IPS DF 19.7 (cell line): ENCODE data around the gene MRPL43.
"Not testable (repeated sequence)": the region's sequence is repeated elsewhere in the genome, so short reads cannot be mapped to it uniquely, and the experiment has no call there.

ENCODE experiments used
- DNase-seq: peaks from one replicate; pipeline ENCODE4 v3.0.0-alpha.2; 2013; ENCODE audit warnings: low read depth, low spot score

The MRPL43 gene

GRCh38 chr10:100983868-100984671 lies 3.2 kb downstream of the MRPL43 start:
- DNase-seq: no peak

DNA sequence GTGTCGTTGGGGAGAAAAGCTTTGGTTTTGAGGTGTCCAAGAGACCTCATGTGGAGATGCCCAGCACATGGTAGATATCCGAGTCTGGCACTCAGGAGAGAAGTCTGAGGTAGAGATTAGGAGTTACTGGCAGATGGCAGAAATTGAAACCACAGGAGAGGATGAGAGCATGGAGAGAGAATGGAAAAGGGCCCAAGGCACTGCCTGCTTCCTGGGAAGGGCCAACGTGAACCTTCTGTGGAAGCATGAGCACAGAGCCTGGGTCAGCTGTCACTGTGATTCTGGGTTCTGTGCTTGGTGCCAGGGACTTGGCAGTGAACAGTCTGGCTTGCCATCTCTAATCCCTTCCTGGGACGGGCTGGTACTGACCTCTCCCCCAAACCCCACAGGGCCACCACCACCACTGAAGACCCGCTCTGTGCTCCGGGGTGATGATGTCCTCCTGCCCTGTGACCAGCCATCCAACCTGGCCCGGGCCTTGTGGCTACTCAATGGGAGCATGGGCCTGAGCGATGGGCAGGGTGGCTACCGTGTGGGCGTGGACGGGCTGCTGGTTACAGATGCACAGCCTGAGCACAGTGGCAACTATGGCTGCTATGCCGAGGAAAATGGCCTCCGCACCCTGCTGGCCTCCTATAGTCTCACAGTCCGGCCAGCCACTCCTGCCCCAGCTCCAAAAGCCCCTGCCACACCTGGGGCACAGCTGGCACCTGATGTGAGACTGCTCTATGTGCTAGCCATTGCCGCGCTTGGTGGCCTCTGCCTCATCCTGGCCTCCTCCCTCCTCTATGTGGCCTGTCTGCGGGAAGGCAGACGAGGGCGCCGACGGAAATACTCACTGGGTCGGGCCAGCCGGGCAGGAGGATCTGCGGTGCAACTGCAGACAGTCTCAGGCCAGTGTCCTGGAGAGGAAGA lies 4.1 kb downstream of the MRPL43 start:
- DNase-seq: no peak

DNA sequence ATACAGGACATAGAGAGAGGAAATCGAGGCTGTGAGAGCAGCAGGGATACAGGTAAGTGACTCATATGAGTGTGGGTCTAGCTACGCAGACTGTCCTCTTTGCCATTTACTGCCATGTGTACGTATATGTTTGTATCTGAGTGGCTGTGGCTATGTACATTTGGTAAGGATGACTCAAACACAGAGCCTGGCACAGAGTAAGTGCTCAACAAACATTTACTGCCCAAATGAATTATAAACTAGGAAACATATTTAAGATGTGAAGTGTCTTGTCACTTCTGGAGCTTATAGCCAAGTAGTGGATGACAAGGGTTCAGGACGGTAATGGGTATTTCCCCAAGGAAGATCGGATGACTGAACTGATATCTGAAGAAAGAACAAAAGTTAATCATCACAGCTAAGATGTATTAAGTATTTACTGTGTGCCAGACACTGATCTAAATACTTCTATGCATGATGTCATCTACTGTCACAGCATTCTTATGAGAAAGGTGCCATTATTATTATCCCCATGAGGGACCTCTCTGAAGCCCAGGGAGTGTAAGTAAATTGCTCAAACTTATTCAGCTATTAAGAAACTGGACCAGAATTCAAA lies 6.0 kb downstream of the MRPL43 start:
- no peak for DNase-seq

DNA sequence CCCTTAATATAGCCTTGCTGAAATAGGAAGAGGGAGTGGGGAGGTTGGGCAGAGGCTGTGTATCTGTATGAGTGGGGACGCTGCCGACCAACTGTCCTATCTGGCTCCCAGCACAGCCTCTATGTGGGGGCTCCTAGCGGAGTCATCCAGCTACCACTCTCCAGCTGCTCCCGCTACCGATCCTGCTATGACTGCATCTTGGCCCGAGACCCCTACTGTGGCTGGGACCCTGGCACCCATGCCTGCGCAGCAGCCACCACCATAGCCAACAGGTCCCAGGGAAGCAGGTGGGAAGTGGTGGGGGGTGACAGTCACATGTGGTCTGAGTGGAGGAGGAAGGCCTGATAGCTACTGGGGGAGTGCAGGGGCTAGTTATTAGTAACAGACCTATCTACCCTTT lies 6.6 kb downstream of the MRPL43 start:
- no peak for DNase-seq

- DNase-seq: no peak
Measured at GRCh38 chr10:100980311-100980710, 7.0 kb downstream of the MRPL43 start.

- no peak for DNase-seq
Measured at GRCh38 chr10:100979791-100980272, 7.5 kb downstream of the MRPL43 start.

- DNase-seq: no peak
Measured at GRCh38 chr10:100978901-100979195, 8.4 kb downstream of the MRPL43 start.

GRCh38 chr10:100978121-100978900 lies 9.0 kb downstream of the MRPL43 start:
- DNase-seq: no peak

GRCh38 chr10:100977436-100977835 lies 9.9 kb downstream of the MRPL43 start:
- DNase-seq: no peak

GRCh38 chr10:100976906-100977305 lies 10.4 kb downstream of the MRPL43 start:
- no peak for DNase-seq

DNA sequence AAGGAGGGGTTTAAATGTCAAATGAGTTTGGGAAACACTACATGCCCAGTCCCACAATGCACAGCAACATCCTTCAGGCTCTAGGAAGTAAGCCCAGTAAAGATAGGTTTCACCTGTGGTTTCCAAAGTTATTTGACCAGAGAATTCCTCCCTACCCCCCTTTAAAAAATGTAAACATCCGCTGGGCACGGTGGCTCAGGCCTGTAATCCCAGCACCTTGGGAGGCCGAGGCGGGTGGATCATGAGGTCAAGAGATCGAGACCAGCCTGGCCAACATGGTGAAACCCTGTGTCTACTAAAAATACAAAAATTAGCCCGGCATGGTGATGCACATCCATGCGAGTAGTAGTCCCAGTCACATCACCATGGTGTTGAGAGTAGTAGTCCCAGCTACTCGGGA lies 11.9 kb downstream of the MRPL43 start:
- DNase-seq: not testable (repeated sequence)

GRCh38 chr10:100972904-100973535 lies 14.3 kb downstream of the MRPL43 start:
- DNase-seq: no peak

DNA sequence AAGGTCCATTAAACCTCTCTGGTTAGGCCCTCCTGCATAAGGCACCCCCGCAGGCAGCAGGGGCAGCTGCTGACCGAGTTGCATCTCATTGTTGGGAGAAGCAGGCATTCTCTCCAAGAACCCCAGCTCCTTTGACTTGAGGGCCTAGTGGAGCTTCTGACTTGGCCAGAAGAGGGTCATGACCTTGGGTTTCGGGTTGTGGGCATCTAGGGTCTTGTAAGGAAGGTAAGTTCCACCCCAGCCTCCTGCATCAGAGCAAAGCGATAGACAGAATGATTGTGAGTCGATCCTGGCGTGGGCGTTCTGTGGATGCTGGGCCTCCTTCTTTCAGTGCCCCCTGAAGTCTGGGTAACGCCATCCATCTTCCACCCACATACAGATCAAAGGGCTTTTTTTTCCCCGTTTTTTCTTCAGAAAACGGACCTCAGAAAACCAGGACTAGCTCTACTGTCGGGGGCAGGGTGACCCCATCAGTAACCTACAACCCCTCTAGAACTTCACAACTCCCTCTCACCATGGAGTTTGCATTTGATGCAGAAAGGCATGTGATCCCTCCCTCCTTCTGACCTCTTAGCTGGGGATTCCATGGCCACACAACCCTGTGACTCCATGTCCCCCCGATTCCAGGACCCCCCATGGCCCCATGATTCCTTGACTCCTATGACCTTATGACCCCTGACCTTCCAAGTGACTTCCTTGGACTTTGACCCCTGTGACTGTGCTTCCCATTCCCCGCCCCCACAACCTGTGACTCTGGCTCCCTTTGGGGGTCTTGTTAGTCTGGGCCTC lies 15.0 kb downstream of the MRPL43 start:
- DNase-seq: no peak

DNA sequence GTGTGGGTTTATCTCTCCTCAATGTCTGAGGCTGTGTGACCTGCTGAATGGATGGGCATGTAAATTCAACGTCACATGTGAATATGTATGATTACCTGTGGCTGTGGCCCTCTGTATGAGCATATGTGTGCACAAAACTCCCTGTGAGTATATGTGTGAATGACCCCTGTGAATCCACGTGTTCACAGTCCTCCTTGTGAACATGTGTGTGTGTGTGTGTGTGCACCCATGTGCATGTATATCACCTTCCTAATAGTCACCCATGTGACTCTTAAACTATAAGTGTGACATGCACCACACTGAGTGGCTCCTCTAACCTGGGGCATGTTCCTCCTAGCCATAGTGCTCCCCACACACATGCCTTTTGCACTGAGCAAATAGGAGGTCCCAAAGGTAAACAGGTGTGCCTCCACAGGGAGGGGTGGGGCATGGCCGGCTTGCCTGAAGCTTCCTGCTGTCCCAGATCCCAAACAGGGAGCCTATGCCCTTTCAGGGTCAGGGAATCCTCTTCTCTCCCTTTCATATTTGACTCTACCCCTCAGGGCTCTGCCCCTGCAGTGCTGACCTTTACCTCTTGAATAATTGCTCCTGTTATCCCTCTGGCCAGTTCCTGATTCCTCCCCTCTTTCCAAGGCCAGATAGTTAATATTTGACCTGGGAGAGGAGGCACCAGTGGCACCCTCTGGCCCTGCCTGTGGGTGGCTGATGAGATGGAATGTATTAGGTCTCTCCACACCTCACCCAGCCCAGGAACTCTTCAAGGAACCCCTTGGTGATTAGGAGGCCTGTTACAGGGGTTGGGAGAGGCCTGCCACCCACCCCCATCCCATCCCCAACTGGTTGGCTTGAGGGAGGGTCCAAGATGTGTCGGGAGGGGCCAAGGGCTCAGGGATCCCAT lies 16.1 kb downstream of the MRPL43 start:
- DNase-seq: no peak

- DNase-seq: no peak
Measured at GRCh38 chr10:100970076-100970913, 17.0 kb downstream of the MRPL43 start.

DNA sequence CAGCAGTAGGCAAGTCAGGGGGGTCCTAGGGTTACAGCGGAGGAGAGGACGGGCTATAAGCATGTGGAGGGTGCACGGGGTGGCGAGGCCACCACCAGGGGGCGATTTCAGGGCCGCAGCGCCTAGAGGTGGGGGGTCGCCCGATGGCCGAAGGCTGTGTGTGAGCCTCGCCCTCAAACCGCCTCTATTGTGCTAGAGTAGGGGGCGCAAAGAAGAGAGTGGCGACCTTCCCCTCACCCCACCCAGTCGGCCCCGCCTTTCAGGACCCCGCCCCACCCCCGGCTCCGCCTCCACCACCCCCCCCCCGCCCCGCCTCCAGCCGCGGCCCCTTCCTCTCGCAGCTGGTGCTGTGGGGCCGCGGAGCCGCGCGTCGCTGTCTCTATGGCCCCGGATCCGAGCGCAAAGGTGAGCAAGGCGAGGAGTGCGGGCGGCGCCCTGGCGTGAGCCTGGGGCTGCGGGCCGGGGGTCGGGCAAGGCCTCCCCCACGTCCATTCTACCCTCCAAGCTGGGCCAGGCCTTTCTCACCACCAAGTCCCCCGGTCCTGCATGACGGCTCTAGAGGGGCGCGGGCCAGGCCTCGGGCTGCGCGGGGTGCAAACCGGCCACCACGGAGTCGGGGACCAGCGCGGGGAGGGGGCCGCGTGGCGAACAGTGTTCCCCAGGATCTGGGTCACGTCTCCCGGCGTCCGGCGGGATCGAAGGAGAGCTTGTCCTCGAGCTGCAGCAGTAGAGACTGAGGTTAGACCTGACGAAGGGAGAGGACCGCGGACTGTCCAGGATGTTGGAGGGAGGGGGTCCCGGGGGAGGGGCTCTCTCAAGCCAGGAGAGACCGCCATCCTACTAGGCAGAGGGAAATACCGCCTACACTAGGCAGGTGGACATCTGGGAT lies 17.9 kb downstream of the MRPL43 start, which contains the start of gene SEMA4G:
TSS of gene SEMA4G (plus strand) at position 318 of the 889 bp plus-strand sequence. CDS start 3,409 bp downstream, outside the sequence.
- DNase-seq: no peak

DNA sequence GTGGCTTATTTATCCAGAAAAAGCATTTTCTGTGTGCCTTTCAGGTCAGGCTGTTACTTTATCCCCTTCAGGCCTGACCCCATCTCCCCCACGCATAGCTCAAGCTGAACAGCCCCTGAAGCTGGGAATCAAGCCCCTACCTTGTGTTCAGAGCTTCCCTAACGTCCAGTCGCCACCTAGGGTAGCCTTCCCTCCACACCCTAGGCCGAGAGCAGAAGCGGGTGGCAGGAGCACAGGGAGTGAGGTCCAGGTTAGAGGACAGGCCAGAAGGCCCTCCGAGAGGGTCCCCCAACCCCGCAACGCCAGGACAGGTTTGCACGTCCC lies 18.5 kb downstream of the MRPL43 start:
- DNase-seq: no peak
